ENCODE data around the gene TMEM272. TPM values are rescaled to one million over a fixed set of nuclear protein-coding genes. Genes with fewer than 3 reads are reported as not detected.

Gene TMEM272
- total RNA-seq, 6 donors from 2014 or later, result 0.13 to 0.44 (median 0.17) TPM; not detected in 3

DNA sequence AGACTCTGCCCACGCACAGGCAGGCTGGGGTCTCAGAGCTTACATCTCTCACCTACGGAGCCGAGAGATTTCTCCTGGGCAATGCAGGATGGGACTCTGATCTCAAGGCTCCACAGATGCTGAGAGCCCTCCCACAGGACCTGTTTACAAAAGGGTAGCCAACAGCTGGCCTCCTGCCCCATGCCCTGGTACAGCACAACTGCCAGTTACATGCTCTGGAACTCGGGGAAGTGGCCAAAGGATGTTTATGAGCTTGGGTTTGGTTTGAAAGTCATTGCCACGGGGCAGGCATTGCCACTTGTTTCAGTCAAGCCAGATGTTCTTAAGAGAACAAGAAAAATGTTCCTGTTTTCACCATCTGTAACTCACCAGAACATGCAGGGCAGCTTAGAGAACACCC, 44.5 kb downstream of the TMEM272 start:
- peaks cover 32 to 45% (median 40%) of the 10 kb centered on the region in 4 donors for H3K4me1 ChIP-seq

DNA sequence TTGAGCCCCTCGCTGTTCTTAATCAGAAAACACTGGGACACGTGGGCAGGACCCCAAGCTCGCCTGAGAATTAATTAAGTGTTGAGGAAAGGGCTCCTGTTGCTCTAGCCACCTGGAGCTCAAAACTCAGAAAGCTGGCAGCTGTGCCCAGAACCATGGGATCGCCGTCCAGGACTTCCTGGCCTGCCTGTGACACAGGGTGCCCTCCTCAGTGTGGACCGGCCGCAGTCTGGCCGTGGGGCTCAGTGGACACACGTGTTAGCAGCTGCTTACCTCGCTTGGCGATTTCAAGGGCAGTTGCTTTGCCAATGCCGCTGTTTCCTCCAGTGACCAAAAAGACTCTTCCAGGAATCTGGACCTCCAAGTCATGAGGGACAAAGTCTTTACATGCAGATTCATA, 45.7 kb downstream of the TMEM272 start:
- WGBS, 2 donors, result 95 to 98% methylated on average over 3 to 12 of the region's 12 CpGs
- peak in 1 of 2 donors; percentile 62 for DNase-seq
- Histone ChIP-seq H3K9me3 (no peaks in the 10 kb centered on the region), H3K27ac (no peak overlapping the region), H3K27me3 (no peaks in the 10 kb centered on the region), H3K4me1 (peaks cover 24 to 35% (median 30%) of the 10 kb centered on the region in 4 donors), H3K4me3 (no peak overlapping the region), H3K36me3 (no peaks in the 10 kb centered on the region)
- TF ChIP-seq CTCF (IDR thresholded peaks at IDR 0.05) (no peak), POLR2A (IDR thresholded peaks at IDR 0.05) (no peak), POLR2AphosphoS5 (IDR thresholded peaks at IDR 0.05) (no peak), EP300 (IDR thresholded peaks at IDR 0.05) (no peak)
- ATAC-seq (ENCODE audit: low FRiP score in 2 of 2), result no peak

More for the DNA sequence above, 44.5 kb downstream of the TMEM272 start:
- H3K9me3 ChIP-seq, result no peaks in the 10 kb centered on the region
- no peak for DNase-seq
- no peaks in the 10 kb centered on the region for H3K36me3 ChIP-seq
- TF ChIP-seq POLR2AphosphoS5 (IDR thresholded peaks at IDR 0.05) (no peak), POLR2A (IDR thresholded peaks at IDR 0.05) (no peak), CTCF (IDR thresholded peaks at IDR 0.05) (no peak), EP300 (IDR thresholded peaks at IDR 0.05) (no peak)
- no peak for ATAC-seq (ENCODE audit: low FRiP score in 2 of 2)
- peak overlapping the region in 3 of 4 donors; percentile 66 to 100 (median 97) for H3K27ac ChIP-seq
- 68 to 76% methylated on average over 5 of the region's 5 CpGs for WGBS, 2 donors
- H3K4me3 ChIP-seq, result no peak overlapping the region
- H3K27me3 ChIP-seq, result no peaks in the 10 kb centered on the region

- DNase-seq, result peak in 1 of 2 donors; percentile 53
- no peaks in the 10 kb centered on the region for H3K9me3 ChIP-seq
- H3K27me3 ChIP-seq, result no peaks in the 10 kb centered on the region
- ATAC-seq (ENCODE audit: low FRiP score in 2 of 2), result peak in 1 of 2 donors; percentile 4
- peaks cover 21 to 29% (median 24%) of the 10 kb centered on the region in 4 donors for H3K4me1 ChIP-seq
- H3K4me3 ChIP-seq, result no peak overlapping the region
- no peaks in the 10 kb centered on the region for H3K36me3 ChIP-seq
- WGBS, 2 donors, result 76 to 78% methylated on average over 10 to 12 of the region's 12 CpGs
- no peak overlapping the region for H3K27ac ChIP-seq
- no peak for TF ChIP-seq POLR2AphosphoS5 (IDR thresholded peaks at IDR 0.05)
- peak; percentile 12 to 63 (median 46) for TF ChIP-seq CTCF (IDR thresholded peaks at IDR 0.05)
- no peak for TF ChIP-seq EP300 (IDR thresholded peaks at IDR 0.05)
- TF ChIP-seq POLR2A (IDR thresholded peaks at IDR 0.05), result no peak
Measured at GRCh38 chr13:51797664-51798488, 47.1 kb downstream of the TMEM272 start.

- no peak overlapping the region for H3K27ac ChIP-seq
- ATAC-seq (ENCODE audit: low FRiP score in 2 of 2), result no peak
- WGBS, 2 donors, result 90 to 95% methylated on average over 7 of the region's 7 CpGs
Measured at GRCh38 chr13:51796546-51796945, 48.4 kb downstream of the TMEM272 start.

More at GRCh38 chr13:51796546-51796945, 48.4 kb downstream of the TMEM272 start:
- Histone ChIP-seq H3K36me3 (no peaks in the 10 kb centered on the region), H3K27me3 (no peaks in the 10 kb centered on the region), H3K4me1 (peaks cover 7 to 16% (median 11%) of the 10 kb centered on the region in 4 donors), H3K4me3 (no peak overlapping the region), H3K9me3 (no peaks in the 10 kb centered on the region)
- DNase-seq, result no peak
- TF ChIP-seq POLR2A (IDR thresholded peaks at IDR 0.05) (no peak), POLR2AphosphoS5 (IDR thresholded peaks at IDR 0.05) (no peak), CTCF (IDR thresholded peaks at IDR 0.05) (no peak), EP300 (IDR thresholded peaks at IDR 0.05) (no peak)
